K562 (cell line): ENCODE results near the gene HRNR.

Experiments
- CBFB ChIP-seq: sonication (generic); formaldehyde crosslinking; IDR thresholded peaks from 2 replicates; pipeline ENCODE4 v1.4.0; 2020; ENCODE audit warnings: mild to moderate bottlenecking, missing genetic modification reagents
- CTCF ChIP-seq, 3 experiments: IDR thresholded peaks in 2 of 3; conservative IDR thresholded peaks in 1 of 3; 2 replicates each; pipeline ENCODE4 v1.5.1; 2011 to 2012; ENCODE audit warnings: low read length in 3 of 3, mild to moderate bottlenecking in 3 of 3, control low read depth in 2 of 3, improper control_type of control experiment in 1 of 3, inconsistent platforms in 1 of 3, low read depth in 1 of 3, mixed read lengths in 1 of 3, moderate library complexity in 1 of 3; ENCODE audit not compliant: insufficient read depth in 2 of 3
- PRDM10 ChIP-seq: fragments of 450-650 bp; IDR thresholded peaks from 2 replicates; pipeline ENCODE4 v1.6.1; 2018; ENCODE audit not compliant: partially characterized antibody
- ZBTB11 ChIP-seq, 3 experiments: fragments of 200-800 bp in 1 of 3; fragments of 250-450 bp in 1 of 3; fragments of 450-650 bp in 1 of 3; sonication (Bioruptor Pico) in 1 of 3; sonication (Bioruptor generic) in 1 of 3; formaldehyde crosslinking in 1 of 3; IDR thresholded peaks; 2 replicates each; pipeline versions ENCODE4 v1.6.1 to v1.8.0; 2016 to 2022; ENCODE audit warnings: mild to moderate bottlenecking in 2 of 3, missing genetic modification characterization in 2 of 3, missing compliant biosample characterization in 1 of 3, moderate library complexity in 1 of 3

GRCh38 chr1:152237093-152237492, 13.1 kb upstream of the HRNR start:
- no peak for TF ChIP-seq PRDM10
- no peak for TF ChIP-seq CTCF (IDR thresholded peaks at IDR 0.05 in 2 of 3, conservative IDR thresholded peaks at IDR 0.05 in 1 of 3; ENCODE audit: insufficient read depth in 2 of 3, low read depth in 1 of 3, low read length in 3 of 3)
- no peak for TF ChIP-seq CBFB (CRISPR knock-in tag)
- TF ChIP-seq ZBTB11 (CRISPR knock-in tag; IDR thresholded peaks at IDR 0.05): no peak
